KMS-11 (cell line): ENCODE results near the gene SLC25A3.

Experiments used
- H2AFZ ChIP-seq: fragments of 200-600 bp; sonication (generic); 2 replicates; pipeline ENCODE4 v1.6.1; 2016; ENCODE audit warnings: antibody characterized with exemption, mixed run types, low read depth
- H3K27ac ChIP-seq: fragments of 200-600 bp; sonication (generic); 2 replicates; pipeline ENCODE4 v1.6.1; 2016; ENCODE audit warnings: mild to moderate bottlenecking, mixed run types
- H3K27me3 ChIP-seq: fragments of 200-600 bp; sonication (generic); 2 replicates; pipeline ENCODE4 v1.6.1; 2017; ENCODE audit warnings: mild to moderate bottlenecking, low read depth, mixed run types, moderate library complexity; ENCODE audit not compliant: insufficient read depth
- H3K36me3 ChIP-seq: fragments of 200-600 bp; sonication (generic); 2 replicates; pipeline ENCODE4 v1.6.1; 2017; ENCODE audit warnings: mild to moderate bottlenecking, mixed run types; ENCODE audit not compliant: insufficient read depth
- H3K4me1 ChIP-seq: fragments of 200-600 bp; sonication (generic); 2 replicates; pipeline ENCODE4 v1.6.1; 2016; ENCODE audit warnings: mild to moderate bottlenecking, low read depth, mixed run types; ENCODE audit not compliant: poor library complexity, severe bottlenecking
- H3K4me2 ChIP-seq: fragments of 200-600 bp; sonication (generic); 2 replicates; pipeline ENCODE4 v1.7.0; 2016; ENCODE audit warnings: mild to moderate bottlenecking, mixed run types
- H3K4me3 ChIP-seq: fragments of 200-600 bp; sonication (generic); IDR thresholded peaks from 2 replicates; pipeline ENCODE4 v1.6.1; 2017; ENCODE audit warnings: low read depth, low read length, mixed read lengths; ENCODE audit not compliant: insufficient read depth
- H3K79me2 ChIP-seq: fragments of 200-600 bp; sonication (generic); 2 replicates; pipeline ENCODE4 v1.6.1; 2016; ENCODE audit warnings: low read depth, mixed run types; ENCODE audit not compliant: insufficient read depth
- H3K9ac ChIP-seq: fragments of 200-600 bp; sonication (generic); 2 replicates; pipeline ENCODE4 v1.6.1; 2016; ENCODE audit warnings: mild to moderate bottlenecking, mixed run types
- H4K20me1 ChIP-seq: fragments of 200-600 bp; sonication (generic); 2 replicates; pipeline ENCODE4 v1.6.1; 2016; ENCODE audit warnings: mild to moderate bottlenecking, mixed run types; ENCODE audit not compliant: insufficient read depth
- TF ChIP-seq, protein P1 (sequence below): fragments of 200-600 bp; sonication (generic); conservative IDR thresholded peaks from 2 replicates; pipeline ENCODE4 v1.6.1; 2017; ENCODE audit warnings: low read depth, mild to moderate bottlenecking, antibody characterized with exemption, low read length, moderate library complexity, mixed read lengths

Gene SLC25A3

GRCh38 chr12:98593351-98594049, at the start of gene SLC25A3:
TSS of gene SLC25A3 (plus strand) at chr12:98593686. CDS start at chr12:98593979, 293 bp downstream.
- Histone ChIP-seq H3K4me2 (peak within 1 kb of the TSS; percentile 56), H3K4me1 (peaks cover 21% of the 10 kb centered on the region), H3K4me3 (no peak within 1 kb of the TSS), H3K79me2 (peaks cover 42% of the 10 kb centered on the region), H4K20me1 (peaks cover 31% of the 10 kb centered on the region), H2AFZ (peak within 1 kb of the TSS; percentile 67), H3K27ac (peak within 1 kb of the TSS; percentile 84), H3K36me3 (peaks cover 15% of the 10 kb centered on the region), H3K27me3 (no peaks in the 10 kb centered on the region), H3K9ac (peak within 1 kb of the TSS; percentile 97)
- TF ChIP-seq, protein P1, sequence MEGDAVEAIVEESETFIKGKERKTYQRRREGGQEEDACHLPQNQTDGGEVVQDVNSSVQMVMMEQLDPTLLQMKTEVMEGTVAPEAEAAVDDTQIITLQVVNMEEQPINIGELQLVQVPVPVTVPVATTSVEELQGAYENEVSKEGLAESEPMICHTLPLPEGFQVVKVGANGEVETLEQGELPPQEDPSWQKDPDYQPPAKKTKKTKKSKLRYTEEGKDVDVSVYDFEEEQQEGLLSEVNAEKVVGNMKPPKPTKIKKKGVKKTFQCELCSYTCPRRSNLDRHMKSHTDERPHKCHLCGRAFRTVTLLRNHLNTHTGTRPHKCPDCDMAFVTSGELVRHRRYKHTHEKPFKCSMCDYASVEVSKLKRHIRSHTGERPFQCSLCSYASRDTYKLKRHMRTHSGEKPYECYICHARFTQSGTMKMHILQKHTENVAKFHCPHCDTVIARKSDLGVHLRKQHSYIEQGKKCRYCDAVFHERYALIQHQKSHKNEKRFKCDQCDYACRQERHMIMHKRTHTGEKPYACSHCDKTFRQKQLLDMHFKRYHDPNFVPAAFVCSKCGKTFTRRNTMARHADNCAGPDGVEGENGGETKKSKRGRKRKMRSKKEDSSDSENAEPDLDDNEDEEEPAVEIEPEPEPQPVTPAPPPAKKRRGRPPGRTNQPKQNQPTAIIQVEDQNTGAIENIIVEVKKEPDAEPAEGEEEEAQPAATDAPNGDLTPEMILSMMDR = no peak

DNA sequence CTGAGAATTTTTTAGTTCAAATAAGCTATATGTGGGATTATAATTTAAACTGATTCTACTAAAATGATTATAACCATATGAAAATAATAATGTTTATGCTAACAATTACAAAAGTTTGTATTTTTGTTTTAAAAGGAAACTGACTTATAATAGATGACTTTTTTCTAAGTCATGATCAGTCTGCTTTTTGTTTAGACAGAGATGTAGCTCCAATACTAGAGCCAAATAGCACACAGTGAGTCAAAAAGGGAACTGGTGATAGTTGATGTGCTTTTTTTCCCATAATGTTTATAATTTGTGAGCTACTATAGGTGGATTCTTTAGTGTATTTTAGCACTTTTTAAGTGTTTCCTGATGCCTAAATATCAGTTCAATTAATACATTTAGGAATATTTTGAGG, 49.8 kb upstream of the SLC25A3 start:
- TF ChIP-seq, protein P1 = no peak
- H2AFZ ChIP-seq = no peak overlapping the region
- no peak overlapping the region for H3K4me2 ChIP-seq
- peaks cover 1% of the 10 kb centered on the region; the same call in 1 of the 2 replicates for H3K79me2 ChIP-seq
- H4K20me1 ChIP-seq = no peaks in the 10 kb centered on the region; the same call in 1 of the 2 replicates
- H3K9ac ChIP-seq = no peak overlapping the region
- peak overlapping the region; percentile 7; the same call in 1 of the 2 replicates for H3K27ac ChIP-seq
- H3K4me3 ChIP-seq = no peak overlapping the region
- H3K4me1 ChIP-seq = peaks cover 34% of the 10 kb centered on the region
- no peaks in the 10 kb centered on the region for H3K27me3 ChIP-seq
- H3K36me3 ChIP-seq = peaks cover 8% of the 10 kb centered on the region; the same call in 1 of the 2 replicates

- H3K27me3 ChIP-seq = no peaks in the 10 kb centered on the region
- H2AFZ ChIP-seq = no peak overlapping the region
- H3K9ac ChIP-seq = no peak overlapping the region
- peaks cover 8% of the 10 kb centered on the region; the same call in 1 of the 2 replicates for H3K36me3 ChIP-seq
- no peak overlapping the region for H3K4me3 ChIP-seq
- no peak overlapping the region for H3K27ac ChIP-seq
- no peak overlapping the region for H3K4me2 ChIP-seq
- no peaks in the 10 kb centered on the region; the same call in 1 of the 2 replicates for H3K79me2 ChIP-seq
- H3K4me1 ChIP-seq = peaks cover 34% of the 10 kb centered on the region
- TF ChIP-seq, protein P1 = no peak
- no peaks in the 10 kb centered on the region; the same call in 1 of the 2 replicates for H4K20me1 ChIP-seq
Measured at GRCh38 chr12:98544751-98545150, 48.7 kb upstream of the SLC25A3 start.

DNA sequence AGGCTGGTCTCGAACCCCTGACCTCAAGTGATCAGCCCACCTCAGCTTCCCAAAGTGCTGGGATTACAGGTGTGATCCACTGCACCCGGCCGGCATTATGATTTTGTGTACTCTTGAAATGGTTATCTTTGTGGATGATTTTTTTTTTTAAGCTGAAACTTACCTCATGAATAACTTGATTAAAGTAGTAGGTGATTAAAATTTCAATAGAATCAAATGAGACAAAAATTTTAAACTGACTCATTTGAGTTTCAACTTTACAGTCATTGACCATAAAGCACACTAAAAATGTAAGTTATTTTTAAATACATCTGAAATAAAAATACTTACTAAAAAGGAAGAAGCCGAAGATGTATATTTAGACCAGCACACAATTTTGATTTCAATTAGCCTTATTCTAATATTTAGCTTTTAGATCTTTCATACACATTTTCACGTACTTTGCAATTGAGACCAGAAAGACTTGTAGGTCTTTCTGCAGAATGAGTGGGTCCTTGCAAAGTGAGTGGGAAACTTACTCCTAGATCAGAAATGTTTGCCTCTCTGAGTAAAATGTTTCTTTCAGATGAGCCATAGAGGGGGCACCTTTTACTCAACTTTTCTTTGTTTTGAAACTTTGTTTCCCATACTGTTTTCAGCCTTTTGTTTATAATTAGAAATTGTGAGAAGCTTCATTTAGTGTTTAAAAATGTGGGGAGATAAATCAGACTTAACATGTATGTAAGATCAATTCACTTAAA, 43.9 kb upstream of the SLC25A3 start:
- Histone ChIP-seq H3K27me3 (no peaks in the 10 kb centered on the region), H3K36me3 (peaks cover 8% of the 10 kb centered on the region; the same call in 1 of the 2 replicates)

More for the DNA sequence above, 43.9 kb upstream of the SLC25A3 start:
- no peak overlapping the region for H3K4me3 ChIP-seq
- no peaks in the 10 kb centered on the region for H3K4me1 ChIP-seq
- no peak overlapping the region for H3K9ac ChIP-seq
- no peaks in the 10 kb centered on the region for H3K79me2 ChIP-seq
- H4K20me1 ChIP-seq = no peaks in the 10 kb centered on the region
- TF ChIP-seq, protein P1 = no peak
- H3K27ac ChIP-seq = no peak overlapping the region
- no peak overlapping the region for H2AFZ ChIP-seq
- H3K4me2 ChIP-seq = no peak overlapping the region
